ENCODE data around the gene CACNA1G. TPM values are rescaled to one million over a fixed set of nuclear protein-coding genes. Genes with fewer than 3 reads are reported as not detected.

CACNA1G gene
- 0.05 TPM in 1 of 2 replicates, not detected in the other for total RNA-seq

DNA sequence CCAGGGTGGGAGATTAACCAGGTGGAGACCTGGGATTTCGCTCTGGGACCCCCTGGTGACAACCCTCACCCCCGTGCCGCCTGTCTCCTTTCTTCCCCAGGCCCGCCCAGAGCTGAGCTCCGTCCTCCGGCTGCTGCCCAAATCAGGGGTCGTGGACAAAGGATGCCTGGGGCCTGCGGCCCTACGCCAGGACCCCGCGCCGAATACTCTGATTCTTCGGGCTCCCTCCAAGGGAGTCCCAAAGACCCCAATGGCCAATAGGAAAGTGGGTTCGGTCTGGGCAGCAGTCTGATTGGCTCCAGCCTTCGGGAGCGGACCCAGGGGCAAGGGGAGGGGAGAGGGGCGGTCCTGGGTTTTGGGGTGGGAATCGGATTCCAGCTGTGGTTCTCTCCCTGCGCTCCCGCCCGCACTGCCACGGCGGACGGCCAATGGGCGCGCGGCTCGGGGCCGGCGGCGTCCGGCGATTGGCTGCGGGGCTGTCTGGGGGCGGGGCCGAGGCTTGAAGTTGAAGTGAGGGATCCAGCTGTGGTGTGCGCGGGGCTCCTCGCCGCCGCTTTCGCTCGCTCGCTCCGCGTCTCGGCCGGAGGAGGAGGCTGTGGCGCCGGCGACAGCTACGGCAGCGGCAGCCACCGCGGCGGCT, at the start of gene CACNA1G:
Gene CACNA1G, plus strand, starts transcription at position 531 of the 640 bp plus-strand sequence. CDS start 745 bp downstream, outside the sequence.

DNA sequence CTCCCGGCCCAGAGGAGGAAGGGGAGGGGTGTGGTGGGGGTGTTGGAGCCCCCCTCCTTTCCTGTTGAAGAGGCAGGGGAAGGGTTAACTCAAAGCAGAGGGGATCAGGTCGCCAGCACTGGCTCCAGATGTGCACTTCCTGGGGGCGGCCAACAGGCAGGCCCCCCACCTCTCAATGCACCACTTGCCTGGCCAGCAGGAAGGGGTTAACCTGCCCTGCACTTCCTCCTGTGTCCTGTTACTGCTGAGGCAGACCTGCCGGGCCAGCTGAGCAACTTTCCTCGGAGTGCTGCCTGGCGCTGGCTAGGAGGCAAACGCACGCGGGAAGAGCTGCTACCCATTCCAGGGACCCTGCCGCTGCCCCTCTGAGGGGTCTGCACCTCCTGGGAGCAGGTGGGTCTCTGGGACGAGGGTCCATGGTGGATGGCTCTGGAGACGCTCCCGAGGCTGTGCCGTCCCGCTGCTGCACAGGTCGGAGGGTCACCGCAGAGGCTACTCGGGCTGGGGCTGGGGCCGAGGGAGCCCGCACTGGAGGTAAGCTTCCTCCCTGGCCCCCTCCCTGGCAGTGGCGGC, 28.0 kb upstream of the CACNA1G start, which contains the start of gene EPN3:
Gene EPN3, plus strand, starts transcription at position 284 of the 573 bp plus-strand sequence. CDS start 3,822 bp downstream, outside the sequence.

DNA sequence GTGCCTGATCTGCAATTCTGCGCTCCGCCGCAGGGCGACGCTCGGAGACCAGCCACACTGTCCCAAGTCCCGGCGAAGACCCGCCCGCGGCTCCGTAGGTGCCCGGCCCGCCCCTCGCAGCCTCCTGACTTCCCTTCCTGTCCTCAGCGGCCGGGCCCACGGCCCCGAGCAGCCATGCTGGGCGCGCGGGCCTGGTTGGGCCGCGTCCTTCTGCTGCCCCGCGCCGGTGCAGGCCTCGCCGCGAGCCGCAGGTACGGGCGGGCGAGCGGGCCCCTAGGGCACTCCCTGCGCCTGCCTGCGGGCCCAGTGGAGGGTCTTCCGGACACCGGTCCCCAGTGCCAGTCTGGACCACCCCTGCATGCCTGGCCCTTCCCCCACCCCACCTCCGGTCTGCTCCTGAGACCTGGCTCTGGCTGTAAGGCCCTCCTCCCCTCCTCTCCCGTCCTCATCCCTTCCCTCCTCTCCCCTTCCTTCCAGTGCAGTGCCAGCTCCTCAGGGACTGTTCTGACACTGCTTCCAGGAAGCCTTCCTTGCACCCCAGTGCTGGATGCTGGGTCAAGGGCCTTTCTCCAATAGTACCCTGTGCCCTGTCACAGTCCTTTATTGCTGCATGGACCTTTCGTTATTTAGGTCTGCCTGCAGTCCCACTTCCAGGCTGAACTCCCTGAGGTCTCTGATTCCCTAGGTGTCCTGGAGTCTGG, 13.3 kb upstream of the CACNA1G start, which contains the start of gene SPATA20:
Gene SPATA20, plus strand, starts transcription at position 140 of the 701 bp plus-strand sequence. Its CDS starts 35 bp downstream, at position 175.

DNA sequence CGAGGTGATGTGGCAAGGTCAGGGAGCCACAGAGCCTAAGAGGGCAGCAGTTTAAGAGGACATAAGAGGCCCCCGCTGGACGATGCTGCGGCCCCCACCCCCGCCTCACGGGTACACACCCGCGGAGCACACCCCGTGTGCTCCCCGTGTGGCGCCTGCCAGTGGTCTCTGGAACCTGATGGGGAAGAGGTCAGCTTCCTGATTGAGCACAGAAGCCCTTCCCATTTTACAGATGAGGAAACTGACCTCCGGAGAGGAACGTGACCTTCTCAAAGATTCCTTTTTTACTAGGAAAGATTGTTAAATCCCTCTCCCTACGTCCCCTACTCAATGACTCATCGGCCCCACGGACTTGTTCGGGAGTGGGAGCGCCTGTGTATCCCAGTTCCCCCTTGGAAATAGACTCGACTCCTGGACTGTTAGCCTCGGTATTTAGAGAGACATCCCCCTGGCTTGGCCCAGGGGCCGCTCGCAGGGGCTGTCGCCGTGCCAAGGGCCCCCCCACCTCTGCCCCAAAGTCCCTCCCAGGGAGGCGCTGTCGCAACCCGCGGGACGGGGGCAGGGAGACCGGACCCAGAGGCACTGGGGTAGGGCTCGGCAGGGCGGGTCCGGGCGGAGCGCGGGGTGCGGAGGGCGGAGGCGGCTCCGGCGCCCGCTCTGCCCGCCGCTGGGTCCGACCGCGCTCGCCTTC, 73.9 kb downstream of the CACNA1G start, which contains the start of gene ABCC3:
Gene ABCC3, plus strand, starts transcription at position 658 of the 691 bp plus-strand sequence. CDS start 56 bp downstream, outside the sequence.

Other genes starting within 250 kb of the CACNA1G start
- 65.6 and 108 TPM in 2 replicates for gene XYLT2, start 214.6 kb upstream of the CACNA1G start, total RNA-seq
- gene MRPL27, start 187.5 kb upstream of the CACNA1G start, total RNA-seq: 26.2 and 56.7 TPM in 2 replicates
- 0.59 and 4.3 TPM in 2 replicates for gene EME1, start 187.5 kb upstream of the CACNA1G start, total RNA-seq
- gene LRRC59, start 163.2 kb upstream of the CACNA1G start, total RNA-seq: 157 and 297 TPM in 2 replicates
- gene ACSF2, start 134.5 kb upstream of the CACNA1G start, total RNA-seq: 28.2 and 28.5 TPM in 2 replicates
- not detected in 2 replicates for gene CHAD, start 91.8 kb upstream of the CACNA1G start, total RNA-seq
- gene RSAD1, start 81.9 kb upstream of the CACNA1G start, total RNA-seq: 17.7 and 27.3 TPM in 2 replicates
- gene MYCBPAP, start 52.3 kb upstream of the CACNA1G start, total RNA-seq: 0.59 and 0.74 TPM in 2 replicates
- 0.30 TPM in 1 of 2 replicates, not detected in the other for gene EPN3, start 28.0 kb upstream of the CACNA1G start, total RNA-seq
- gene SPATA20, start 13.5 kb upstream of the CACNA1G start, total RNA-seq: 54.0 and 82.4 TPM in 2 replicates
- gene ABCC3, start 74.2 kb downstream of the CACNA1G start, total RNA-seq: 5.6 and 9.1 TPM in 2 replicates
- 24.1 and 32.2 TPM in 2 replicates for gene ANKRD40, start 147.2 kb downstream of the CACNA1G start, total RNA-seq
- gene LUC7L3, start 158.9 kb downstream of the CACNA1G start, total RNA-seq: 26.8 and 27.6 TPM in 2 replicates
- gene ANKRD40CL, start 206.8 kb downstream of the CACNA1G start, total RNA-seq: not detected in 2 replicates